Embryonic facial prominence (tissue), 1 donor: Measurements from ENCODE around the gene BMPER.
"Not testable (repeated sequence)": the region's sequence is repeated elsewhere in the genome, so short reads cannot be mapped to it uniquely, and the experiment has no call there.

Source experiments
- DNase-seq: peaks from one replicate; pipeline ENCODE4 v3.0.0-alpha.2; 2016; ENCODE audit errors: extremely low spot score

BMPER gene

GRCh38 chr7:34135924-34136323, 230.6 kb downstream of the BMPER start:
- DNase-seq = no peak

- DNase-seq = no peak
Observed at GRCh38 chr7:34136698-34137097, 231.4 kb downstream of the BMPER start.

- DNase-seq = no peak
Observed at GRCh38 chr7:34137176-34137575, 231.8 kb downstream of the BMPER start.

GRCh38 chr7:34138483-34138882, 233.1 kb downstream of the BMPER start:
- DNase-seq = no peak

GRCh38 chr7:34139086-34139485, 233.7 kb downstream of the BMPER start:
- no peak for DNase-seq

- no peak for DNase-seq
Observed at GRCh38 chr7:34140066-34140465, 234.7 kb downstream of the BMPER start.

GRCh38 chr7:34143402-34143801, 238.1 kb downstream of the BMPER start:
- DNase-seq = no peak

- no peak for DNase-seq
Observed at GRCh38 chr7:34145603-34146002, 240.3 kb downstream of the BMPER start.

- DNase-seq = no peak
Observed at GRCh38 chr7:34153656-34154270, 248.4 kb downstream of the BMPER start.

- no peak for DNase-seq
Observed at GRCh38 chr7:34155220-34155908, 250.0 kb downstream of the BMPER start.

GRCh38 chr7:34156336-34156735, 251.0 kb downstream of the BMPER start:
- DNase-seq = no peak

- DNase-seq = no peak
Observed at GRCh38 chr7:34157137-34157536, 251.8 kb downstream of the BMPER start.

- DNase-seq = no peak
Observed at GRCh38 chr7:34158368-34159153, 253.2 kb downstream of the BMPER start.

- DNase-seq = no peak
Observed at GRCh38 chr7:34160261-34160752, 255.0 kb downstream of the BMPER start.

- DNase-seq = no peak
Observed at GRCh38 chr7:34162027-34162565, 256.8 kb downstream of the BMPER start.

GRCh38 chr7:34162677-34163076, 257.3 kb downstream of the BMPER start:
- no peak for DNase-seq

GRCh38 chr7:34163956-34164355, 258.6 kb downstream of the BMPER start:
- DNase-seq = no peak

GRCh38 chr7:34165466-34165865, 260.1 kb downstream of the BMPER start:
- no peak for DNase-seq

- DNase-seq = no peak
Observed at GRCh38 chr7:34165927-34166550, 260.7 kb downstream of the BMPER start.

GRCh38 chr7:34168013-34168412, 262.7 kb downstream of the BMPER start:
- no peak for DNase-seq

- DNase-seq = not testable (repeated sequence)
Observed at GRCh38 chr7:34174688-34175616, 269.6 kb downstream of the BMPER start.
